SK-N-SH treated with all-trans-retinoic acid at 6 μM for 48 hours (cell line): ENCODE data around the gene SQSTM1.

Experiments
- ATAC-seq: fragments of 200-7000 bp; cut with Tn5 transposase; 3 replicates; pipeline ENCODE4 v1.9.1; 2020; ENCODE audit warnings: mild to moderate bottlenecking, moderate library complexity
- ARNTL ChIP-seq: fragments of 450-650 bp; formaldehyde crosslinking; IDR thresholded peaks from 2 replicates; pipeline ENCODE4 v1.5.0; 2020; ENCODE audit warnings: low read depth, mild to moderate bottlenecking, moderate library complexity, borderline replicate concordance
- BACH2 ChIP-seq: fragments of 250-450 bp; sonication (Bioruptor Pico); IDR thresholded peaks from 2 replicates; pipeline ENCODE4 v1.9.0; 2021; ENCODE audit warnings: mild to moderate bottlenecking, borderline replicate concordance
- CSDC2 ChIP-seq: fragments of 250-450 bp; sonication (Bioruptor Pico); IDR thresholded peaks from 2 replicates; pipeline ENCODE4 v1.5.0; 2020; ENCODE audit warnings: mild to moderate bottlenecking, moderate library complexity
- ESRRG ChIP-seq: fragments of 250-450 bp; sonication (Bioruptor Pico); IDR thresholded peaks from 2 replicates; pipeline ENCODE4 v1.6.1; 2021; ENCODE audit warnings: mild to moderate bottlenecking
- GLIS3 ChIP-seq: fragments of 250-450 bp; sonication (Bioruptor Pico); IDR thresholded peaks from 2 replicates; pipeline ENCODE4 v1.5.0; 2020; ENCODE audit warnings: mild to moderate bottlenecking, moderate library complexity
- ISL1 ChIP-seq: fragments of 250-450 bp; sonication (Bioruptor Pico); IDR thresholded peaks from 2 replicates; pipeline ENCODE4 v2.1.2; 2022; ENCODE audit warnings: mild to moderate bottlenecking, moderate library complexity
- PPARA ChIP-seq: fragments of 250-450 bp; sonication (Bioruptor Pico); IDR thresholded peaks from 2 replicates; pipeline ENCODE4 v1.5.0; 2020; ENCODE audit warnings: mild to moderate bottlenecking, borderline replicate concordance
- RARB ChIP-seq: fragments of 250-450 bp; sonication (Bioruptor Pico); IDR thresholded peaks from 2 replicates; pipeline ENCODE4 v1.8.0; 2021; ENCODE audit warnings: mild to moderate bottlenecking, moderate library complexity
- SNAI2 ChIP-seq: fragments of 250-450 bp; sonication (Bioruptor Pico); IDR thresholded peaks from 2 replicates; pipeline ENCODE4 v1.5.0; 2020; ENCODE audit warnings: mild to moderate bottlenecking, moderate library complexity
- TOX ChIP-seq: fragments of 250-450 bp; sonication (Bioruptor Pico); IDR thresholded peaks from 2 replicates; pipeline ENCODE4 v1.8.0; 2021; ENCODE audit warnings: mild to moderate bottlenecking, moderate library complexity, borderline replicate concordance
- ZFP3 ChIP-seq: fragments of 250-450 bp; sonication (Bioruptor Pico); IDR thresholded peaks from 2 replicates; pipeline ENCODE4 v1.5.0; 2020; ENCODE audit warnings: mild to moderate bottlenecking, moderate library complexity
- ZFP30 ChIP-seq: fragments of 450-650 bp; formaldehyde crosslinking; IDR thresholded peaks from 2 replicates; pipeline ENCODE4 v1.5.0; 2022; ENCODE audit warnings: mild to moderate bottlenecking, moderate library complexity
- ZNF565 ChIP-seq: fragments of 450-650 bp; formaldehyde crosslinking; conservative IDR thresholded peaks from 2 replicates; pipeline ENCODE4 v1.5.0; 2020; ENCODE audit warnings: low read depth, mild to moderate bottlenecking, moderate library complexity
- ZNF70 ChIP-seq: fragments of 450-650 bp; formaldehyde crosslinking; IDR thresholded peaks from 2 replicates; pipeline ENCODE4 v1.5.0; 2020; ENCODE audit warnings: mild to moderate bottlenecking, moderate library complexity
- ZNF8 ChIP-seq: fragments of 450-650 bp; formaldehyde crosslinking; IDR thresholded peaks from 2 replicates; pipeline ENCODE4 v1.5.0; 2020; ENCODE audit warnings: mild to moderate bottlenecking, moderate library complexity
- TF ChIP-seq, protein P1 (sequence below): fragments of 250-450 bp; sonication (Bioruptor Pico); IDR thresholded peaks from 2 replicates; pipeline ENCODE4 v1.8.0; 2021; ENCODE audit warnings: low read depth, mild to moderate bottlenecking, moderate library complexity, borderline replicate concordance
- TF ChIP-seq, protein P2 (sequence below): fragments of 250-450 bp; sonication (Bioruptor Pico); IDR thresholded peaks from 2 replicates; pipeline ENCODE4 v1.5.1; 2020; ENCODE audit warnings: low read depth, mild to moderate bottlenecking, moderate library complexity
- TF ChIP-seq, protein P3 (sequence below): fragments of 250-450 bp; sonication (Bioruptor Pico); IDR thresholded peaks from 2 replicates; pipeline ENCODE4 v1.5.0; 2020; ENCODE audit warnings: mild to moderate bottlenecking, moderate library complexity
- TF ChIP-seq, protein P4 (sequence below): fragments of 250-450 bp; sonication (Bioruptor Pico); IDR thresholded peaks from 2 replicates; pipeline ENCODE4 v1.8.0; 2020; ENCODE audit warnings: mild to moderate bottlenecking, moderate library complexity, borderline replicate concordance
- TF ChIP-seq, protein P5 (sequence below): fragments of 250-450 bp; sonication (Bioruptor Pico); IDR thresholded peaks from 2 replicates; pipeline ENCODE4 v1.5.1; 2021; ENCODE audit warnings: mild to moderate bottlenecking, moderate library complexity

SQSTM1 gene

DNA sequence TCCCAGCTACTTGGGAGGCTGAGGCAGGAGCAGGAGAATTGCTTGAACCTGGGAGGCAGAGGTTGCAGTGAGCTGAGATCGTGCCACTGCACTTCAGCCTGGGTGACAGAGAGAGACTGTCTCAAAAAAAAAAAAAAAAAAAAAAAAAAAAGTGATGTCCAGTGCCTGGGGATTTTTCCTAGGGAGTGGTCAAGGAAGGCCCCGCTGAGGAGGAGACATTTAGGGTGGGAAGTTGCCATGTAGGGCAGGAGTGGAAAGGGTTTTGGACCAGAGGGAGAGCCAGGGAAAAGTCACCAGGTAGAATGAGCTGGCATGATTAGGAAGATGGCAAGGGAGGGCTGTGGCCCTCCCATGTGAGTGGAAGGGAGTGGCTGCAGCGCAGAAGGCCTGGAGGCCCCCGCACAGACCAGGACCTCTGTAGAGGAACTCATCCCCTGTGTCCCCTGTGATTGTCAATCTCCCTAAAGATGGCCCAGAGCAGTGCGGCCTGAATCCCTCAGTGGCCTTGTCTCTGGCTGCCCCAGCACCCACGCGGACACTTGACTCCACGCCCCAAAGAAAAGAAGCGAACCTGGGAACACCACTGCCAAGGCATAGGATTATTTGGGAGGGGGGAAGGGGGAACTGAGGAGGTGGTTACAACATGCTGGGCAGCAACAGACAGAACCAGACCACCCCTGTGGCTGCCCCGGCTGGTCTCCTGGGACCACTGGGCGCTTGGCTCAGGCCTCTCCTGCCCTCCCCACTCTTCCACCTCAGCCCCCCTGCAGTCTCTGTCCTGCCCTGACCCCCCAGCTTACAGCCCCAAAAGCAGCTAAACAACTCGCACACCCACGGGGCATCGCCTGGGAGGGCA is 2.6 kb upstream of the SQSTM1 start:
- no peak for ATAC-seq
- TF ChIP-seq TOX (CRISPR knock-in tag) (no peak), GLIS3 (no peak), ISL1 (CRISPR knock-in tag) (no peak), ESRRG (CRISPR knock-in tag) (no peak), ZFP30 (CRISPR knock-in tag) (no peak), CSDC2 (no peak), PPARA (CRISPR knock-in tag) (no peak), RARB (CRISPR knock-in tag) (no peak), ZNF8 (no peak), SNAI2 (CRISPR knock-in tag) (no peak), BACH2 (CRISPR knock-in tag) (no peak), ZNF70 (CRISPR knock-in tag) (no peak)
- TF ChIP-seq, protein P1, sequence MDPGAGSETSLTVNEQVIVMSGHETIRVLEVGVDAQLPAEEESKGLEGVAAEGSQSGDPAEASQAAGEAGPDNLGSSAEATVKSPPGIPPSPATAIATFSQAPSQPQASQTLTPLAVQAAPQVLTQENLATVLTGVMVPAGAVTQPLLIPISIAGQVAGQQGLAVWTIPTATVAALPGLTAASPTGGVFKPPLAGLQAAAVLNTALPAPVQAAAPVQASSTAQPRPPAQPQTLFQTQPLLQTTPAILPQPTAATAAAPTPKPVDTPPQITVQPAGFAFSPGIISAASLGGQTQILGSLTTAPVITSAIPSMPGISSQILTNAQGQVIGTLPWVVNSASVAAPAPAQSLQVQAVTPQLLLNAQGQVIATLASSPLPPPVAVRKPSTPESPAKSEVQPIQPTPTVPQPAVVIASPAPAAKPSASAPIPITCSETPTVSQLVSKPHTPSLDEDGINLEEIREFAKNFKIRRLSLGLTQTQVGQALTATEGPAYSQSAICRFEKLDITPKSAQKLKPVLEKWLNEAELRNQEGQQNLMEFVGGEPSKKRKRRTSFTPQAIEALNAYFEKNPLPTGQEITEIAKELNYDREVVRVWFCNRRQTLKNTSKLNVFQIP (CRISPR knock-in tag) = no peak
- TF ChIP-seq, protein P2, sequence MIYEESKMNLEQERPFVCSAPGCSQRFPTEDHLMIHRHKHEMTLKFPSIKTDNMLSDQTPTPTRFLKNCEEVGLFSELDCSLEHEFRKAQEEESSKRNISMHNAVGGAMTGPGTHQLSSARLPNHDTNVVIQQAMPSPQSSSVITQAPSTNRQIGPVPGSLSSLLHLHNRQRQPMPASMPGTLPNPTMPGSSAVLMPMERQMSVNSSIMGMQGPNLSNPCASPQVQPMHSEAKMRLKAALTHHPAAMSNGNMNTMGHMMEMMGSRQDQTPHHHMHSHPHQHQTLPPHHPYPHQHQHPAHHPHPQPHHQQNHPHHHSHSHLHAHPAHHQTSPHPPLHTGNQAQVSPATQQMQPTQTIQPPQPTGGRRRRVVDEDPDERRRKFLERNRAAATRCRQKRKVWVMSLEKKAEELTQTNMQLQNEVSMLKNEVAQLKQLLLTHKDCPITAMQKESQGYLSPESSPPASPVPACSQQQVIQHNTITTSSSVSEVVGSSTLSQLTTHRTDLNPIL (CRISPR knock-in tag) = no peak
- TF ChIP-seq, protein P3, sequence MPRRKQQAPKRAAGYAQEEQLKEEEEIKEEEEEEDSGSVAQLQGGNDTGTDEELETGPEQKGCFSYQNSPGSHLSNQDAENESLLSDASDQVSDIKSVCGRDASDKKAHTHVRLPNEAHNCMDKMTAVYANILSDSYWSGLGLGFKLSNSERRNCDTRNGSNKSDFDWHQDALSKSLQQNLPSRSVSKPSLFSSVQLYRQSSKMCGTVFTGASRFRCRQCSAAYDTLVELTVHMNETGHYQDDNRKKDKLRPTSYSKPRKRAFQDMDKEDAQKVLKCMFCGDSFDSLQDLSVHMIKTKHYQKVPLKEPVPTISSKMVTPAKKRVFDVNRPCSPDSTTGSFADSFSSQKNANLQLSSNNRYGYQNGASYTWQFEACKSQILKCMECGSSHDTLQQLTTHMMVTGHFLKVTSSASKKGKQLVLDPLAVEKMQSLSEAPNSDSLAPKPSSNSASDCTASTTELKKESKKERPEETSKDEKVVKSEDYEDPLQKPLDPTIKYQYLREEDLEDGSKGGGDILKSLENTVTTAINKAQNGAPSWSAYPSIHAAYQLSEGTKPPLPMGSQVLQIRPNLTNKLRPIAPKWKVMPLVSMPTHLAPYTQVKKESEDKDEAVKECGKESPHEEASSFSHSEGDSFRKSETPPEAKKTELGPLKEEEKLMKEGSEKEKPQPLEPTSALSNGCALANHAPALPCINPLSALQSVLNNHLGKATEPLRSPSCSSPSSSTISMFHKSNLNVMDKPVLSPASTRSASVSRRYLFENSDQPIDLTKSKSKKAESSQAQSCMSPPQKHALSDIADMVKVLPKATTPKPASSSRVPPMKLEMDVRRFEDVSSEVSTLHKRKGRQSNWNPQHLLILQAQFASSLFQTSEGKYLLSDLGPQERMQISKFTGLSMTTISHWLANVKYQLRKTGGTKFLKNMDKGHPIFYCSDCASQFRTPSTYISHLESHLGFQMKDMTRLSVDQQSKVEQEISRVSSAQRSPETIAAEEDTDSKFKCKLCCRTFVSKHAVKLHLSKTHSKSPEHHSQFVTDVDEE = no peak
- TF ChIP-seq, protein P4, sequence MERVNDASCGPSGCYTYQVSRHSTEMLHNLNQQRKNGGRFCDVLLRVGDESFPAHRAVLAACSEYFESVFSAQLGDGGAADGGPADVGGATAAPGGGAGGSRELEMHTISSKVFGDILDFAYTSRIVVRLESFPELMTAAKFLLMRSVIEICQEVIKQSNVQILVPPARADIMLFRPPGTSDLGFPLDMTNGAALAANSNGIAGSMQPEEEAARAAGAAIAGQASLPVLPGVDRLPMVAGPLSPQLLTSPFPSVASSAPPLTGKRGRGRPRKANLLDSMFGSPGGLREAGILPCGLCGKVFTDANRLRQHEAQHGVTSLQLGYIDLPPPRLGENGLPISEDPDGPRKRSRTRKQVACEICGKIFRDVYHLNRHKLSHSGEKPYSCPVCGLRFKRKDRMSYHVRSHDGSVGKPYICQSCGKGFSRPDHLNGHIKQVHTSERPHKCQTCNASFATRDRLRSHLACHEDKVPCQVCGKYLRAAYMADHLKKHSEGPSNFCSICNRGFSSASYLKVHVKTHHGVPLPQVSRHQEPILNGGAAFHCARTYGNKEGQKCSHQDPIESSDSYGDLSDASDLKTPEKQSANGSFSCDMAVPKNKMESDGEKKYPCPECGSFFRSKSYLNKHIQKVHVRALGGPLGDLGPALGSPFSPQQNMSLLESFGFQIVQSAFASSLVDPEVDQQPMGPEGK = no peak
- TF ChIP-seq, all 23 proteins: peak for 0

DNA sequence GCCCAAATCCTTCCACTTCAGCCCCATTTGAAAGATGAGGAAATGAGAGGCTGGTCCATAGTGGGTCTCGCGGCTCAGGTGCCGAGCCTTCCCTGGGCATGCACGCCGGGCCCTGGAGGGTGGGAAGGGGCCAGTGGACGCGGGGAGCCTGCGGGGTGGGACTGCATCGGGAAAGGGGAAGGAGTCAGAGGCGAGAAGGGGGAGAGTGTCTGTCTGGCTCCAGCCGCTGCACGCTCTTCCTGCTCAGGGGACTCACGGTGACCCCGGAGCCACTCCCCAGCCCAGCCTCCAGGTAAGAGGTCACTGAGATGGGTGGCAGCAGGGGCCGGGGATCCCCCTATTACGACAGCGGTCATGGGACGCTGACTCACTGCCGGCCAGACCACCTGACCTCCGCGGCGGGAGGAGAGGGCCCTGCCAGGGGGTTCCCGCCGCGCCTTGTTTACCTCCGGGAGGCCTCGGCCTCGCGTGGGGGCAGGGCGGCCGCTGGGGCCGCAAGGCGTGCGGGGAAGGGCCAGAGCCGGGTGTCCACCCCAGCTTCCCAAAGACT is 1.9 kb upstream of the SQSTM1 start:
- ATAC-seq = peak; percentile 62
- TF ChIP-seq SNAI2 (CRISPR knock-in tag) (peak; percentile 30; the same call in 1 of the 2 replicates), ZNF565 (no peak), ARNTL (CRISPR knock-in tag) (no peak), ZFP3 (CRISPR knock-in tag) (0 out of 2 replicates have a peak, but pooled peaks have one; percentile 30), ESRRG (CRISPR knock-in tag) (no peak)
- TF ChIP-seq, protein P4 = no peak
- TF ChIP-seq, protein P5, sequence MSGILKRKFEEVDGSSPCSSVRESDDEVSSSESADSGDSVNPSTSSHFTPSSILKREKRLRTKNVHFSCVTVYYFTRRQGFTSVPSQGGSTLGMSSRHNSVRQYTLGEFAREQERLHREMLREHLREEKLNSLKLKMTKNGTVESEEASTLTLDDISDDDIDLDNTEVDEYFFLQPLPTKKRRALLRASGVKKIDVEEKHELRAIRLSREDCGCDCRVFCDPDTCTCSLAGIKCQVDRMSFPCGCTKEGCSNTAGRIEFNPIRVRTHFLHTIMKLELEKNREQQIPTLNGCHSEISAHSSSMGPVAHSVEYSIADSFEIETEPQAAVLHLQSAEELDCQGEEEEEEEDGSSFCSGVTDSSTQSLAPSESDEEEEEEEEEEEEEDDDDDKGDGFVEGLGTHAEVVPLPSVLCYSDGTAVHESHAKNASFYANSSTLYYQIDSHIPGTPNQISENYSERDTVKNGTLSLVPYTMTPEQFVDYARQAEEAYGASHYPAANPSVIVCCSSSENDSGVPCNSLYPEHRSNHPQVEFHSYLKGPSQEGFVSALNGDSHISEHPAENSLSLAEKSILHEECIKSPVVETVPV (CRISPR knock-in tag) = no peak
- TF ChIP-seq, protein P3 = 0 out of 2 replicates have a peak, but pooled peaks have one; percentile 19
